Measurements from ENCODE around the gene FGF13. TPM values are rescaled to one million over a fixed set of nuclear protein-coding genes. Genes with fewer than 3 reads are reported as not detected.

The FGF13 gene
- total RNA-seq, 4 donors from 2014 or later: 0.30 to 5.1 (median 0.90) TPM

GRCh38 chrX:138704596-138704995 is 6.9 kb downstream of the FGF13 start:
- 71 to 83% methylated on average over 4 of the region's 4 CpGs for WGBS, 2 donors
- no peak for DNase-seq
- no peak for TF ChIP-seq CTCF (IDR thresholded peaks at IDR 0.05)
- no peak for TF ChIP-seq POLR2A (IDR thresholded peaks at IDR 0.05)

GRCh38 chrX:138704101-138704500 is 7.4 kb downstream of the FGF13 start:
- H3K9me3 ChIP-seq: no peaks in the 10 kb centered on the region
- 61 to 70% methylated on average over 3 of the region's 3 CpGs for WGBS, 2 donors
- no peak for TF ChIP-seq CTCF (IDR thresholded peaks at IDR 0.05)
- no peak for TF ChIP-seq POLR2A (IDR thresholded peaks at IDR 0.05)
- H3K27me3 ChIP-seq: no peaks in the 10 kb centered on the region
- no peak overlapping the region for H3K4me3 ChIP-seq
- intact Hi-C loops (cut with DNase I): no loop called here
- H3K36me3 ChIP-seq: no peaks in the 10 kb centered on the region
- no peaks in the 10 kb centered on the region for H3K4me1 ChIP-seq
- no peak for DNase-seq
- no peak overlapping the region for H3K27ac ChIP-seq

More at GRCh38 chrX:138704596-138704995, 6.9 kb downstream of the FGF13 start:
- H3K27ac ChIP-seq: no peak overlapping the region
- H3K4me3 ChIP-seq: no peak overlapping the region
- no peaks in the 10 kb centered on the region for H3K9me3 ChIP-seq
- intact Hi-C loops (cut with DNase I): no loop called here
- no peaks in the 10 kb centered on the region for H3K4me1 ChIP-seq
- H3K36me3 ChIP-seq: no peaks in the 10 kb centered on the region
- H3K27me3 ChIP-seq: no peaks in the 10 kb centered on the region

- intact Hi-C loops (cut with DNase I): no loop called here
- Histone ChIP-seq H3K27ac (no peak overlapping the region), H3K9me3 (no peaks in the 10 kb centered on the region), H3K4me1 (no peaks in the 10 kb centered on the region), H3K4me3 (no peak overlapping the region), H3K27me3 (no peaks in the 10 kb centered on the region), H3K36me3 (no peaks in the 10 kb centered on the region)
- WGBS, 2 donors: 76 to 88% methylated on average over 1 of the region's 1 CpG
- DNase-seq: no peak
- TF ChIP-seq POLR2A (IDR thresholded peaks at IDR 0.05) (no peak), CTCF (IDR thresholded peaks at IDR 0.05) (no peak)
These were observed 18.9 kb downstream of the FGF13 start for GRCh38 chrX:138692591-138692990.

GRCh38 chrX:138691186-138691585 is 20.3 kb downstream of the FGF13 start:
- intact Hi-C loops (cut with DNase I): no loop called here
- no peaks in the 10 kb centered on the region for H3K9me3 ChIP-seq
- DNase-seq: no peak
- no peaks in the 10 kb centered on the region for H3K27me3 ChIP-seq
- H3K4me3 ChIP-seq: no peak overlapping the region
- no peak for TF ChIP-seq POLR2A (IDR thresholded peaks at IDR 0.05)
- no peak for TF ChIP-seq CTCF (IDR thresholded peaks at IDR 0.05)
- WGBS, 2 donors: 33 to 48% methylated on average over 3 to 4 of the region's 4 CpGs
- H3K27ac ChIP-seq: peak overlapping the region in 1 of 4 donors; percentile 3
- no peaks in the 10 kb centered on the region for H3K4me1 ChIP-seq
- no peaks in the 10 kb centered on the region for H3K36me3 ChIP-seq

- H3K36me3 ChIP-seq: no peaks in the 10 kb centered on the region
- no peak for TF ChIP-seq POLR2A (IDR thresholded peaks at IDR 0.05)
- no peaks in the 10 kb centered on the region for H3K4me1 ChIP-seq
- no peak overlapping the region for H3K27ac ChIP-seq
- no peaks in the 10 kb centered on the region for H3K9me3 ChIP-seq
- H3K27me3 ChIP-seq: no peaks in the 10 kb centered on the region
- DNase-seq: no peak
- H3K4me3 ChIP-seq: no peak overlapping the region
- intact Hi-C loops (cut with DNase I): no loop called here
These were observed 20.9 kb downstream of the FGF13 start for GRCh38 chrX:138690591-138690990.

GRCh38 chrX:138683600-138683999 is 27.9 kb downstream of the FGF13 start:
- H3K27me3 ChIP-seq: no peaks in the 10 kb centered on the region
- H3K36me3 ChIP-seq: no peaks in the 10 kb centered on the region
- H3K4me1 ChIP-seq: no peaks in the 10 kb centered on the region
- no peak overlapping the region for H3K27ac ChIP-seq
- H3K9me3 ChIP-seq: no peaks in the 10 kb centered on the region
- TF ChIP-seq POLR2A (IDR thresholded peaks at IDR 0.05): no peak
- no peak for TF ChIP-seq CTCF (IDR thresholded peaks at IDR 0.05)
- intact Hi-C loops (cut with DNase I): no loop called here
- WGBS, 2 donors: 44 to 58% methylated on average over 4 of the region's 4 CpGs
- no peak overlapping the region for H3K4me3 ChIP-seq
- DNase-seq: no peak

Data from esophagus squamous epithelium (tissue), 5 donors.